HG03066 (cell line): Measurements from ENCODE around the gene NTRK3.
"Not testable (repeated sequence)": the region's sequence is repeated elsewhere in the genome, so short reads cannot be mapped to it uniquely, and the experiment has no call there.

ENCODE experiments used
- ATAC-seq: cut with Tn5 transposase; IDR thresholded peaks from one replicate; pipeline ENCODE4 v1.9.1; 2021; ENCODE audit warnings: low read depth; ENCODE audit not compliant: unreplicated experiment

NTRK3 gene

DNA sequence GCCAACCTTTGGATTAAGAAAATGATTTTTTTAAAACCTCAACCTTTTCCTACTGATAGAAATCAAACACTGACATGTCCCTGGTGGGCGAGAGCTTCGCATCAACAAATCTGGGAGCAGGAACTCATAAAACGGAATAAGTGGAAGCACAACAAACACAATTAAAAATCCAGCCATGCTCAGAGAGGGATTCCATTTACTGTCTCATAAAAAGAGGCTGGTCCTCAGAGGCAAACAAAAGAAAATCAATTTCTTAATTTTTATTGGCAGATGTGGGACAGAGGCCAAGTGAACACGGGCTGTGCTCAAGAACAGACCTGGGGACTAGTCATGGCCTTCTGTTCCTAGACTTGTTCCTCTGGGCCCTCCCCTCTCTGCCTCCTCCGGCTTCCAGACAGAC lies 214.5 kb downstream of the NTRK3 start:
- ATAC-seq: no peak

DNA sequence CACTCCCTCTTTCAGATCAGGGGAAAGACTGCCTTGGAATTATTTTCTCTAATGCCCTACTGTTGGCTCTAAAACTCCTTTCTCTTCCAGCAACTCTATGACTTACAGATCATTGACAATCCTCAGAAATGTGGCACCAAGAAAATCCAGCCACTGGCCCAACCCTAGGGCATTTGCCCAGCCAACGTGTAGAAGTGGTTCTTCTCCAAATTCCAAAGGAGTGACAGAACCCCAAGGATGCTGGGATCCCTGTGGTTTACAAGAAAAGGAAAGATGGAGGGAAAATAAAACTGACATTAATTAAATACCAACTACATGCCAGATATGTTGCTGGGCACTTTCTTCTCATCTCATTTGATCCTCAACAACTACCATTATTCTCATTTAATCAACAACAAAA lies 216.0 kb downstream of the NTRK3 start:
- ATAC-seq: no peak

DNA sequence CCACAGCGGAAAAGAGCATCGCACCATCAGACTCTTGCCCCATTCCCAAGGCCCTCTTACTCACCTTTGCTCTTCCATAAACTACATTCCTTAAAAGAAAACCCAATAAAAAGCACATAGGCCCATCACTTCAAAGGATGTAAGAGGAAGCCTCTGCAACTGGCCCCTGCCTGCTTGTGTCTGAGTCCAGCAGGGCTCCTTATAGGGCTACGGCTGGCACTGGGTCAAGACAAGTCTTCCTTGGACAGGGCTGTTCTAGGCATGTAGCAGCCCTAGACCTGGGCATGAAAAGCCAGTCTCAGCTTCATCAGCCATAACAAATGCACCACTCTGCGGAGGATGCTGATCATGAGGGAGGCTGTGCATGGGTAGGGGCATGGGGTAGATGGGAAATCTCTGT lies 218.3 kb downstream of the NTRK3 start:
- no peak for ATAC-seq

DNA sequence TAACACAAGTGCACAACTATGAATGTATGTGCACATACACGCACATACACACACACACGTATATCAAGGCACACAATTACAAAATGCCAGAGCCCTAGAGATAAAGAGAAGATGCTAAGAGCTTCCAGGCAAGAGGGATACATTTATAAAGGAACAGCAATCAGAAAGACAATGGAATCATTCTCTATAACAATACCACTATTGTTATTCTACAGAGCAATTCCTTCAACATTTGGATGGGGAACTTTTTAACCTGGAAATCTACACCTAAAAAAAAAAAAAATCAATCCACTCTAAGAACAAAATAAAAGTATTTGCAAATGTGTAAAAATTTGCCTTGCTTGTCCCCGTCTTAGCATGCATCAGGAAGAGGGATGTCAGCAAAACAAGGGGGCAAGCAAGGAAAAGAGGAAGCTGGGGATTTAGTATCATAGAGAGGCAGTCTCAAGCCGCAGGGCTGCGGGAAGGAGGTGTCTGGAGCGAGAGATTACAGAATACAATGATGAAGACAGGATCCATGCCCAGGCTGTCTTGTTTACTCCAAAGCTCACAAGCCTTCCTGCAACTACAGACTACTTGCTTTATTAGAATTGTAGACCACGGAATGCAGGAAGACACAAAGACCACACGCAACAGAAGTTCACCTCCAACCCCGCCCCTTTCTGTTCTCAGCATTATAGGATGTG lies 220.2 kb downstream of the NTRK3 start:
- no peak for ATAC-seq

DNA sequence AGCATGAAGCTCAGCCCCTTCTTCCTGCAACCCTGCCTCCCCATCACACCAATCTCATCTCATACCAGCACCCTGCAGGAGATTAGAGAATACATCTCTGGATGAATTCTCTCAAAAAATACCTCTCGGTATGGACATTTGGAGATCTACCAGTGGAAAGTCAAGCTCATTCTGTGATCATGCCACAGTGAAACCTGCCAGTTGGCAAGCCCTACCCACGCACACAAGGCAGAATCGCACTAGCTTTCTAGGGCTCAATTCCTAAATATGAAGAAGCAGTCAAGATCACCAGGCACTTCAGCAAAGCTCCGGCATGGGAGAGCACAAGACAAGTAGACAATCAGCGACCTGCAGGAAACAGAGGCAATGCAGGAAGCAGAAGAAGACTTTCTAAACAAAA lies 221.2 kb downstream of the NTRK3 start:
- no peak for ATAC-seq

DNA sequence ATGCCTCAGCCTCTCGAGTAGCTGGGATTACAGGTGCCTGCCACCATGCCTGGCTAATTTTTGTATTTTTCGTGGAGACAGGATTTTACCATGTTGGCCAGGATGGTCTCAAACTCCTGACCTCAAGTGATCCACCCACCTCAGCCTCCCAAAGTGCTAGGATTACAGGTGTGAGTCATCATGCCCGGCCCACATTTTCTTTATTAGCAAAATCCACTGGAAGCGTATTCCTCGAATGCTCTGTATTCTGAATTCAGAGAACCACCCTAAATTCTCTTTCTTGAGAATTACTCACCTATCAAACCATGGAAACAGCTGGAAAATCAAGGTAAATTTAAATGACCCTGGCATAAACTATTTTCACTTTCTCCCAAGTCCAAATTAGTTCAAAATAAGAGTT lies 223.1 kb downstream of the NTRK3 start:
- not testable (repeated sequence) for ATAC-seq

DNA sequence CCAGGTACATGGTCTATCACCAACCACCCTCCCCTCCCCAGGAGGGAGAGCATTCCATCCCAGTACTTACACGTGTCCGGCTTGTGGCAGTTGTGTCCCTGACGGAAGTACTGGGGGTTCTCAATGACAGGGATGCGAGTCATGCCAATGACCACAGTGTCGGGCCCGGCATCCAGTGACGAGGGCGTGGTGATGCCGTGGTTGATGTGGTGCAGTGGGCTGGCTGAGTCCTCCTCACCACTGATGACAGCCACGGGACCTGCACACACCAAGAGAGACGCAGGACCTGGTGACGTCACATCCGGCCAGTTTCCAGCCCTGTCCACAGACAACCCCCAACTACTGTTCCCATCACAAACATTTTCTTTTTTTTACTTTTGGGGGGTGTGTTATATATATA lies 223.8 kb downstream of the NTRK3 start:
- ATAC-seq: no peak

DNA sequence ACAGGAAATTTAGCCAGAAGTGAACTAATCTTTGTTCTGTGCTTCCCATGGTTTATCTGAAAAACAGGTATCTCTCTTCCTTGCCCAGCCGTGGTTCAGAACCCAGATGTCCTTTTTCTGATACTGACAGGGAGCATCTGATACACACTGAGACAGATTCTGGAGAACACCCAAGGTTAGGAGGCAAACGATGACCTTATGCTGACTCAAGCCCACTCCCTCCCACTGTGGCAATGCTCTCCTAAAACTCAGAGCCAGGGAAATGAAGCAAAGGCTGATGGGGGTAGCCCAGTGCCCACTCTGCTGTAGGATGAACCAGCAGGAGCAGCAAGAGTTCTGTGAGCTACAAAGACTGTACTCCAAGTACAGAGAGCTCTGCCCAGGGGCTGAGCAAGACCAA lies 225.1 kb downstream of the NTRK3 start:
- no peak for ATAC-seq

DNA sequence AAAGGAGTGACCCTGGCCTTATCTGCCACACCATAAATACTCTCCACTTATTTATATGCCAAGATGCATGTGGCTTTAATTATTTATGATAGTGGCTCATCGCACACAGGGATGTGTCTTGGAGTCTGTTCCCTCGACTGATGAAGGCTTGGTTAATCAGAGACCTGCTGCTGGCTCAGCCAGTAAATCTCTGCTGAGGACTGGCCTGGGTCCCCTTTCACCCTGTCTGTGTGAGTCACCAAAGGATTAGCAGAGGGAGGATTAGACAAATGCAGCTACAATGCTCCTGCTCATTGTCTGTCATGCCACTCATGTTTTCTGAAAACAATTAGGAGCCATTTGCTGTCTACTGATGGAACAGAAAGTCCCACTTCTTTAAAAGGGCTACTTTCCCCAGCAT lies 226.8 kb downstream of the NTRK3 start:
- ATAC-seq: no peak

DNA sequence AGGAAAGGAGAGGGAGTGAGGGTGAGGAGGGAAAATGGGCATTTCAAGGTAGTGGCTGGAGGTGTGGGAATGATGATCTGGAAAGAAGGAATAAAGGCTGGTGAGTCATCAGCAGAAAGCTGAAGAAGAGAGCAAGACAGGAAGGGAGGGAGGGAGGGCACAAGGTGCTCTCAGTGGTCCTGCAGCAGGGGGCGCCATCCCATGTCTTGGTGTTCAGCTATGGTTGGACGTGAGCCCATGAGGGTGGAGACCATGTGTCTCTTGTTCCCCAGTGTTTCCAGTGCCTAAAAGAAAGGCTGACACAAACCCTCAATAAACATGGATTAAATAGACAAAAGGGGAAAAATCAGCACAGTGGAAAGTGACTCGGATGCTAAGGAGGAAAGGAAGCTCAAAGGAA lies 228.5 kb downstream of the NTRK3 start:
- ATAC-seq: no peak

DNA sequence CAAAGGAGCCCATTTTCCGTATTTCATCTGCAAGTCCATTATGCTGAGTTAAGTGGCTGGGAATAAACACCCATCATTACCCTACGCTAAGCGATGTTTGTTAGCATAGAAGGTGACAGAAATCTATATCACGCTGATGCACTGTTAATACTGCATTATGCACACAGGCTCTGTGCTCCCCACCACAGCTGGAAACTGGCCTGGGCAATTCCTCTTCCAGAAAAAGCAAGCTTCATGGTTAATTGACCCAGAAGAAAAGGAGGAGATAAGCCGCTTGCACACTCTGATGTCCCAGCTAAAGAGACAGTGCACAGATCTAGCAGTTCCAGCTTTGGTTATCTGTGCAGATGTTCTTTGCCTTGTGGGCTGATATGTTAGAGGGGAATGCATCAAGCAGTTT lies 232.6 kb downstream of the NTRK3 start:
- ATAC-seq: no peak

DNA sequence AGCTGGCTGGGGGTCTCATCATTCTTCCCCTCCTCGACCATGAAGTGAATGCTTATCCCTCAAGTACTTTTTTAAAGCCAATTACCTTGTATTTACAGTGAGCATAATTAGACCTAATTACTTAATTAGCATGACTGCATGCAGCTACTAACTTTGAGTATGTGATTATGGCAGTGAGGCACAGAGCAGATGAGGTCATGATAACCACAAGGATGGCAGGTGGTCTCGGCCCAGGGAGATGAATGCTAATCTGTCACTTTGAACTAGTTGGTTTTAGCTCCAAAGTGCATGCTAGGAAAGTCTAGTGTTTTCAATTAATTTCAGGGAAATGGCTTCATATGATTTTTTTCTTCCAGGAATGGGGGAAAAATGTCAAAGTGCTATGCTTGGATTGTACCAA lies 233.8 kb downstream of the NTRK3 start:
- ATAC-seq: no peak

DNA sequence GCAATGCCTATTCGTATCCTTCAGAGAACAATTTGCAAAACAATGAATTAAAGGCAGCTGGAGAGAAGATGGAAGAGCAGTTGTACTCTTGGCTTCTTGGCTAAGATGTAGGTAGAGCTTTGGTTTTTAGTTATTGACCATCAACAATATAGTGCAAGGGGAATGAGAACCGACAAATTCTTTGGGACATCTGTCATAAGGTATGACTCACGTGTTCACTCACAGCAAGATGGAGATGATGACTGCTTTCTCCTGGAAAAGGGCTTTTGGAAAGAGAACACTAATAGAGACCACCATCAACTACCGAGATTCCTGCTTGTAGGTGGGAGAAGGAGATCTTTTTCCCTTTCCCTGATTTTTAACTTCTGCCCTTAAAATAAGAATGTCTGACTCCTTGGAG lies 234.9 kb downstream of the NTRK3 start:
- no peak for ATAC-seq

DNA sequence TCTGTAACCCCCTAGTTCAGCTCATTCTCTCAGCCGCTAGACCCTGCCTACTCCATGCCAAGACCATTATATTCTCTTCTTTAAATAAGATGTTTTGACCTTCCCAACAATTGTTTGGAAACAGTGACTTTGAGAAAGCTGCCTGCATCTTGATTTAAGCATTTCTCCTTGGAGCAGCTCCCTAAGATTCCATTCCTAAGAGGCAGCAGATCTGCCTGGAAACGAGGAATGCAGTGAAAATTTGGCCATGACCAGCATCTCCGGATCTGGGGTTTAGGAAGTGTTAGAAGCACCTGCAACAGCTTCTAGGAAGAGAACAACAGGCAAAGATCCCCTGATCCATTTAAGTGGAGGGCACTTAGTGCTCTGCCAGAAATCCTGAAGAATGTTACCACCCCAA lies 235.7 kb downstream of the NTRK3 start:
- no peak for ATAC-seq

DNA sequence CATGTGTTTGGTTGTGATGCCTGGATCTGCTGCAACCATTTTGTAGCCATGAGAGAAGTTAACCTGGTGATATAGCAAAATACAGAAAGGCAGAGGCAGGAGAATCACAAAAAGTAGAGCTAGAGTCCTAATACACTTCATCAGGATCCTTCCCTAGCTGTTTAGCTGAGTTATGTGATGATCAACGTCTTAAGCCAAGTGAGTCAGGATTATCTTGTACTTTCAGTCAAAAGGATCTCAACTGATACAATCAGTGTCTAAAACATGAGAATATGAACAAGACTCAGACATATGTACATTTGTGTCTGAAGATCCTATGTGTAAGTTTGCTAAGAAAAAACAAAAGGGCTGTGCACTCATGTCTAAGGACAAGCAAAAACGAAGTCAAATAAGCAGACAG lies 236.9 kb downstream of the NTRK3 start:
- ATAC-seq: no peak

DNA sequence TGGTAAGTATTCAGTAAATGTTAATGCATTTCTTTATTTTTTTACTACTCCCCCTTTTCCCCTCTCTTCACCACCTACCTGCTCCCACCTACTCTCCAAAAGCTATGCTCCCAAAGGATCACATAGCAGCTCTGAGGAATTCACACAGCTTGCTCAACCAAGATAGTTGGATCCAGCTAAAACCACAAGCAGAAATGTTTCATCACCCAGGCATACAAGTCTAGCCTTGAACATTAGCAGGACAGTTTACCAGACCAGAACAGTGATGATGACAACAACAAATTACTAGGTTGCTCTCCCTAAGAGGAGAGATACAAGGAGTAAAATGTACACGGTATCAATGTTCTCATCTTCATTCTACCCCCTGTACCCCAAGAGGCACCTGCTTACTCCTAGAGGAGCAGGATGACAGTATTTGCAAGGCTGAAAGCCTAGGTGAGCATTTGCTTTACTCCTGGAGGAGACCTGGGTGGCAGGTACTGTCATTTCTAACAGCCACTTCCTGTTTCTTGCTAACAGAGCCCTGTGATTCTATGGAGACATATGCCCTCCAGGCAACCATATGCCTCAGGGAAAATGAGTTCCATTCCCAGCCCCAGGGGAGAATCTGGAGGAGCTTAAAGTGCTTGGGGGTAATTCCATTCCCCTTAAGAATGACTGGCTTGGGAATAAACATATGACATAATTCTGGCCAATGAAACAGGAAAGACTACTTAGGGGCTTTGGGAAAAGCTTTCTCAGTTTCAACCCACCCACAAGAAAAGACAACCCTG lies 237.5 kb downstream of the NTRK3 start:
- no peak for ATAC-seq

DNA sequence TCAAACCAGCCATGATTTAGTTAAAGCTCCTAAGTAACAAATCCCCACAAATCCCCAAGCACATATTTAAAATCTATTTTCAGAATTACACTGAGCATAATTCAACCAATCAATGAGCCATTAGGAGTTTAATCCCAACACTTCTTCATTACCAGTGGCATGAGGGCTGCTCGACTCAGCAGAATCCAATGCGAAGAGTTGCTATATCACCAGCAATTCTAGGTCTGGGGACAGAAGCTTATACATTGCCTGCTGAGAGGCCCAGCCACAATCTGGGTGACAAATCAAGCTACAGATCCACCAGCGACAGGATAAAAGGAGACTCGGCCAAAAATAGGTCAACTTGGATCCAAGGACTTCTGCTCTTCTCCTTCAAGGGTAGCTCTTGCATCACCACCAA lies 238.8 kb downstream of the NTRK3 start:
- no peak for ATAC-seq

DNA sequence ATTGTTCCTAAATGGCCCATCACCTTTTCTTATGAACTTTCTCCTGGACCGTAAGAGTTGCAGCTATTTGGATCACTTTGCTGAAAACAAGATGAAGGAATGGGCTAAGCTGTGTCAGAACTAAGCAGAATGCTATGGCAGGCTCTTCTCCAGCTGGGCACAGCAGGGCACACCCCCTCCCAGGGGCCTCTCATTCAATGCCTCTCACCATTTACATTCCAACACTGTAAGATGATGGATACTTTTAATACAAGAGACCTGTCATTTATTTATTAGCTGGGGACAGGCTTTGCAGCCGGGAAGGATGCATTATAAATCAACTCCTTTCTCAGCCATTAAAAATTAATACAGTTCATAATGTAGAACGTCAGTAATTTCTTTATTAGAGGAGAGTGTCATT lies 240.1 kb downstream of the NTRK3 start:
- ATAC-seq: no peak

DNA sequence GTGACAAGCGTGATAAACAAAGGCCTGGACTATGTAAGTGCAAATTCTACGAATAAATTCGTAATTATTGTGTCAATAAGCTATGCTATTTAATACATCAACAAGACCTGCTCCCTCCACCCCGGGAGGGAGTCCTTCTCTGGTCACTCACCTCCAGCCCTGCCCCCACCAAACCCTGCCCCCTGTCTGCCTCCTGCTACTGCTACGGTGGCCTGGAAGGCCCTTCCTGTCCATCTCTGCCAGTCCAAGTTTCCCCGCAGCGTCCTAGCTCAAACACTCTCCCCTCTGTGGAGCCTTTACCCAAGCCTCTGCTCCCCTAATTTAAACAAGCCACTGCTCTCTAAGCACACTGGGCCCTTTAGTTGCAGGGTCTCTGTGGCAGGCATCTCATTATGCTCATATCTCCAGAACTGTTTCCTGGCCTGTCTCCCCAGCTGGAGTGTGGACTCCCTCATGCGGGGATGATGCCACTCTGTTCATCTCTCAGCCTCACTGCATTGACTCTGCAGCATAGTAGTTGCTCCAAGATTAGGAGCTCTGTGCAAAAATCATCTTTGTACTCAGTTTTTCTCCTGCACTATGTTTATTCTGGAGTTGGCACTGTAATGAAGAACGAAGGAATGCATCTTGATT lies 241.2 kb downstream of the NTRK3 start:
- ATAC-seq: no peak

DNA sequence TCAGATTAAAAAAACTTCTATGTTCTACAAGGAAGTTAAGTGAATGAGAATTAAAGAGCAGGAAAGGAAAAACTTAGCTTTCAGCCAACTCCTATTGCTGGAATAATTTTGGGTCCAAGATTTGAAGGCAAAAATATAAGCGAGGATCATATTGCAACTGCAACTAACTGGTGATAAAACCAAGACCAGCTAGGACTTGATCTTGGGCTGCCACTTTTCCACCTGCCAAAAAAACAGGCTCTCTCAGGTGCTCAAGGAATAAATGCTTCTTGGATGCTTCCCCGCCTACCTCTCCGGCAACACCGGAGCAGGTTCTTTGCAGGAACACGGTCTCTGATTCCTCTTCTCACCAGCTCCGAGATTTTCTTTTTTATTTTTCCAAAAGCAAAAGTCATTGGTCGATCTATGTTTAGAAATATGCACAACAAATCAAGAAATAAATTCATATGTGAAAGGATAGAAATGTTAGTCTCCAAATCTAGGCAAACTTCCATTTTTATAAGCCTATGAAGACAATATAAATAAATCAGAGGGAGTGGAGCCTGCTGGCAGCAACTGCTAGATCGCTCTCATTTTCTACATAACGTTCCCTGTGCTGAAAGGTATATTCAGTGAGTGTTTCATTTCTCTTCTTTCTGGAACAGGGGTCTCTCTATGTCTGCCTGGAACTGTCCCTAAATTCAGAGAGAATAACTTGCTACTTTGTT lies 241.9 kb downstream of the NTRK3 start:
- no peak for ATAC-seq

DNA sequence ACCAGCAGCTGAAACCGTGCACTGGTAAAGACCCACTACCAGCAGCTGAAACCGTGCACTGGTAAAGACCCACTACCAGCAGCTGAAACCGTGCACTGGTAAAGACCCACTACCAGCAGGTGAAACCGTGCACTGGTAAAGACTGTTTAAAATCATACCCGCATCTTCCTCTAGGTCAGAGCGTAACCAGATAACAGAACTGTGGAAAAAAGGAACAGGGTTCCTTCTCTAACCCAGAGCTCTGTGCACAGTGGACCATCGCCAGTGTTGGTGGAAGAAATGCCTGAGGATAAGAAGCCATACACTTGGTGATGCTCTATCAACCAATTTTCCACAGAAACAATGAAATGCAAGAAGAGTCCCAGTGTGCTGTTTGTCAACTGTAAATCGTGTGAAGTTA lies 243.4 kb downstream of the NTRK3 start:
- ATAC-seq: no peak
